ENCODE measurements around the gene EFNB2.

The EFNB2 gene

DNA sequence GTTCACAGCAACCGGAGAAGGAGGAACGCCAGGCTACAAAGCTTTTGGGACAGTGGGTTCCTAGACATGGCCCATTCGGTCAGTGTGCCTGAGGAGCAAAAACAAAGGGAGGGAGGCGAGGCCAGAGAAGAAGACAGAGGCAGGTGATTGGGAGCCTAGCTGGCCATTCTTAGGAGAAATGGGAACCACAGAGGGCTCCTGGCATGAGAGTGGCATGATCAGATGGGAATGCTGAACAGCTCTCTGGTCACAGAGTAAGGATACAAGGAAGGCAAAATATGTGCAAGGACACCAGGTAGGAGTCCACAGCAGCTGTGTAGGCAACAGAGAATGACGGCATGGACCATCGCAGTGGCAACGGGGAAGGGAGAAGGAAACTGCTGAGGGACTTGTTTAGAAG, 82.4 kb downstream of the EFNB2 start:
- TF ChIP-seq CTCF (IDR thresholded peaks at IDR 0.05; ENCODE audit: extremely low read depth, insufficient read depth, missing control alignments) = no peak
- in situ Hi-C loops (cut with MboI; ENCODE audit: low pct_unique_long_range_greater_than_20kb, low sequenced_read_pairs, unreplicated experiment) = no loop called here
- no peak for DNase-seq (ENCODE audit: low spot score)

GRCh38 chr13:106450991-106451390, 84.5 kb downstream of the EFNB2 start:
- DNase-seq (ENCODE audit: low spot score) = no peak
- in situ Hi-C loops (cut with MboI; ENCODE audit: low pct_unique_long_range_greater_than_20kb, low sequenced_read_pairs, unreplicated experiment) = no loop called here
- TF ChIP-seq CTCF (IDR thresholded peaks at IDR 0.05; ENCODE audit: extremely low read depth, insufficient read depth, missing control alignments) = no peak

GRCh38 chr13:106449096-106449495, 86.4 kb downstream of the EFNB2 start:
- DNase-seq (ENCODE audit: low spot score) = no peak
- TF ChIP-seq CTCF (IDR thresholded peaks at IDR 0.05; ENCODE audit: extremely low read depth, insufficient read depth, missing control alignments) = no peak
- in situ Hi-C loops (cut with MboI; ENCODE audit: low pct_unique_long_range_greater_than_20kb, low sequenced_read_pairs, unreplicated experiment) = no loop called here

GRCh38 chr13:106445996-106446395, 89.5 kb downstream of the EFNB2 start:
- TF ChIP-seq CTCF (IDR thresholded peaks at IDR 0.05; ENCODE audit: extremely low read depth, insufficient read depth, missing control alignments) = no peak
- DNase-seq (ENCODE audit: low spot score) = no peak
- in situ Hi-C loops (cut with MboI; ENCODE audit: low pct_unique_long_range_greater_than_20kb, low sequenced_read_pairs, unreplicated experiment) = no loop called here

GRCh38 chr13:106443607-106444322, 91.7 kb downstream of the EFNB2 start:
- in situ Hi-C loops (cut with MboI; ENCODE audit: low pct_unique_long_range_greater_than_20kb, low sequenced_read_pairs, unreplicated experiment) = no loop called here
- TF ChIP-seq CTCF (IDR thresholded peaks at IDR 0.05; ENCODE audit: extremely low read depth, insufficient read depth, missing control alignments) = no peak
- no peak for DNase-seq (ENCODE audit: low spot score)

GRCh38 chr13:106440866-106441265, 94.6 kb downstream of the EFNB2 start:
- no peak for TF ChIP-seq CTCF (IDR thresholded peaks at IDR 0.05; ENCODE audit: extremely low read depth, insufficient read depth, missing control alignments)
- in situ Hi-C loops (cut with MboI; ENCODE audit: low pct_unique_long_range_greater_than_20kb, low sequenced_read_pairs, unreplicated experiment) = no loop called here
- no peak for DNase-seq (ENCODE audit: low spot score)

All from GM13977 (cell line).